GM13976 (cell line): Measurements from ENCODE around the gene THADA.
"Not testable (repeated sequence)": the region's sequence is repeated elsewhere in the genome, so short reads cannot be mapped to it uniquely, and the experiment has no call there.

Experiments used
- DNase-seq: peaks from one replicate; pipeline ENCODE4 v3.0.0; 2012; ENCODE audit warnings: low spot score
- CTCF ChIP-seq: IDR thresholded peaks from 2 replicates; pipeline ENCODE4 v1.5.1; 2012; ENCODE audit warnings: borderline replicate concordance, mild to moderate bottlenecking; ENCODE audit not compliant: insufficient read depth; ENCODE audit errors: extremely low read depth, missing control alignments, control extremely low read depth
- in situ Hi-C: fragments of 300-500 bp; cut with MboI; formaldehyde crosslinking; loops from one replicate; pipeline ENCODE4 v1.12.0; 2022; ENCODE audit warnings: low sequenced_read_pairs, mixed read lengths, inconsistent platforms; ENCODE audit not compliant: unreplicated experiment

THADA gene

DNA sequence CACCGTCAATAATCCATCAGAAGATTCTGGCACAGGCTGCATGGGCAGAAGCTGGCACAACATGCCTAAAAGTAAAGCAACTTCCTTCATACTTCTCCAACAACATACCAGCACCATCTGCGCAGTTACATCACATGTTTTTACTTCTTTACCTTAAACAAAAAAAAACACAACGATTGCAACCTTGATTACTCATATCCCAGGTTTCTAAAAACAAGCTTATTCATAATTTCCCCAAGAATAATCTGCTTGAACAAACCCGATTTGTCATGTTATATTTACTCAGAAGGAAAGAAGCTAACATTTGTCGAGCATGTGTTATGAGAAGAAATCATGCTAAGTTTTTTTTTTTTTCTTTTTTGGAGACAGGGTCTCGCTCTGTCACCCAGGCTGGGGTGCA, 54.7 kb downstream of the THADA start:
- in situ Hi-C loops = no loop called here
- no peak for DNase-seq
- TF ChIP-seq CTCF = no peak

GRCh38 chr2:43540021-43540779, 55.6 kb downstream of the THADA start:
- TF ChIP-seq CTCF = no peak
- in situ Hi-C loops = no loop called here
- no peak for DNase-seq

DNA sequence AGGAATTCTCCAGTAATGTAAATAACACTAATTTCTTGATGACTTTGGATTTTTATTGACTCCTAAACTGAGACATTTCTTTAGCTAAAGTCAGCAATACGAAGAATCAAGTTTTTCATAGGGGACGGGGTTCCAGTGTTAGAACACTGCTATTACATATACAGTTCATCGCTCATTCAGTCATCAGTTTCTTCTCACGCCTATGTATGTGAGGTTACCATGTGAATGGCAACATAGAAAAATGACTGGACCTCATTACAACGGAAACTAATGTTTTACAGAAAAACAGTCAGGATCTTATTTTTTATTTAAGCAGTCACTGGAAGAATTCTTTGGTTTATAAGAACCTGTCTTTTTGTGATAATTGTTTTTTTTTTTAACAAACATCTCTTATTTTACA, 56.4 kb downstream of the THADA start:
- in situ Hi-C loops = no loop called here
- no peak for TF ChIP-seq CTCF
- DNase-seq = no peak

GRCh38 chr2:43538034-43538670, 57.7 kb downstream of the THADA start:
- no peak for TF ChIP-seq CTCF
- no peak for DNase-seq
- in situ Hi-C loops = no loop called here

DNA sequence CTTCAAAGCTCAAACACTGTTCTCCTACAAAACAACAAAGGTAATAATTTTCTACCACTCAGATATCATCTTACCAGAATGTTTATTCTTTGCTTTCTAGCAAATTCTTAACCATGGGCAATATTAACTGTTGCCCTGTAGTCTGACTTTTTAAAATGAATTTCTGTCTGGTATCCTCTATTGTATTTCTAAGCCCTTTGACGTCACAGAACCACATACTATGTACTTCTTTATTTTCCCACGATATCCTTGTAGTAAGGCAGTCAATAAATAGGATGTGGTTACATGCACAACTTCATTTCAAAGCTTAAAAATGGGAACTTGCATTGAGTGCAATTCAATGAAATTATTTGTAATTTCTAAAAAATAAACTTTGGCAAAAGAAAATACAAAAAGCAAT, 58.7 kb downstream of the THADA start:
- DNase-seq = no peak
- TF ChIP-seq CTCF = no peak
- in situ Hi-C loops = no loop called here

DNA sequence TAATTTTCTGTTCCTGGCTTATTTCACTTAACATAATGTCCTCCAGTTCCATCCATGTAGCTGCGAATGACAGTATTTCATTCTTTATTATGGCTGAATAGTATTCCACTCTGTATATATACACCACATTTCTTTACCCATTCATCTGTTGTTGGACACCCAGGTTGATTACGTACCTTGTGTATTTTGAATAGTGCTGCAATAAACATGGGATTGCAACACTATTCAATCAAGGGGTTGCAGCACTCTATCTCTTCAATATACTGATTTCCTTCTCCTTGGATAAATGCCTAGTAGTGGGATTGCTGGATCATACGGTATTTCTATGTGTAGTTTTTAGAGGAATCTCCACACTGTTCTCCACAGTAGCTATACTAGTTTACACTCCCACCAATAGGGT, 61.3 kb downstream of the THADA start:
- no peak for DNase-seq
- in situ Hi-C loops = no loop called here

DNA sequence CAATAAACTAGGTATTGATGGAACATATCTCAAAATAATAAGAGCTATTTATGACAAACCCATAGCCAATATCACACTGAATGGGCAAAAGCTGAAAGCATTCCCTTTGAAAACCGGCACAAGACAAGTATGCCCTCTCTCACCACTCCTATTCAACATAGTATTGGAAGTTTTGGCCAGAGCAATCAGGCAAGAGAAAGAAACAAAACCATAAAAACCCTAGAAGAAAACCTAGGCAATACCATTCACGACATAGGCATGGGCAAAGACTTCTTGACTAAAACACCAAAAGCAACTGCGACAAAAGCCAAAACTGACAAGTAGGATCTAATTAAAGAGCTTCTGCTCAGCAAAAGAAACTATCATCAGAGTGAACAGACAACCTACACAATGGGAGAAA, 63.3 kb downstream of the THADA start:
- in situ Hi-C loops, DNase-seq: not testable (repeated sequence)

More for the DNA sequence above, 61.3 kb downstream of the THADA start:
- TF ChIP-seq CTCF = no peak
